Loucy (cell line): Measurements from ENCODE around the gene PDPN.
A peak's percentile ranks its signal among the peaks of the same experiment; 100 is the strongest.

Source experiments
- H2AFZ ChIP-seq: fragments of 200-600 bp; sonication (generic); 2 replicates; pipeline ENCODE4 v1.6.0; 2016; ENCODE audit warnings: antibody characterized with exemption, mild to moderate bottlenecking, low read length, moderate library complexity
- H3F3A ChIP-seq: fragments of 200-600 bp; 2 replicates; pipeline ENCODE4 v1.6.0; 2016; ENCODE audit warnings: antibody characterized with exemption, low read depth, mild to moderate bottlenecking
- H3K27me3 ChIP-seq: fragments of 200-600 bp; sonication (generic); 2 replicates; pipeline ENCODE4 v1.6.1; 2014; ENCODE audit warnings: low read length, mild to moderate bottlenecking; ENCODE audit not compliant: insufficient read depth, poor library complexity, severe bottlenecking
- H3K36me3 ChIP-seq: fragments of 200-600 bp; sonication (generic); 2 replicates; pipeline ENCODE4 v1.6.1; 2016; ENCODE audit warnings: low read length; ENCODE audit not compliant: insufficient read depth
- H3K4me1 ChIP-seq: fragments of 200-600 bp; sonication (generic); 2 replicates; pipeline ENCODE4 v1.5.1; 2014; ENCODE audit warnings: low read length, mild to moderate bottlenecking; ENCODE audit not compliant: insufficient read depth, poor library complexity, severe bottlenecking
- H3K4me2 ChIP-seq: fragments of 200-600 bp; sonication (generic); 2 replicates; pipeline ENCODE4 v1.6.0; 2014; ENCODE audit warnings: antibody characterized with exemption, low read length, low read depth, mild to moderate bottlenecking; ENCODE audit not compliant: poor library complexity, severe bottlenecking
- H3K4me3 ChIP-seq: fragments of 200-600 bp; sonication (generic); 2 replicates; pipeline ENCODE4 v1.5.1; 2014; ENCODE audit warnings: low read length, mild to moderate bottlenecking, mixed read lengths; ENCODE audit not compliant: poor library complexity, severe bottlenecking
- H3K79me2 ChIP-seq: fragments of 200-600 bp; sonication (generic); 2 replicates; pipeline ENCODE4 v1.6.1; 2014; ENCODE audit warnings: low read length; ENCODE audit not compliant: insufficient read depth
- H3K9ac ChIP-seq: fragments of 200-600 bp; sonication (generic); 2 replicates; pipeline ENCODE4 v1.6.0; 2014; ENCODE audit warnings: mild to moderate bottlenecking, low read depth, low read length, moderate library complexity; ENCODE audit not compliant: poor library complexity, severe bottlenecking
- H3K9me2 ChIP-seq: fragments of 200-600 bp; sonication (generic); replicated peaks from 2 replicates; pipeline ENCODE4 v1.6.1; 2016; ENCODE audit warnings: low read depth, low read length, mixed read lengths
- H3K9me3 ChIP-seq: fragments of 200-600 bp; sonication (generic); 2 replicates; pipeline ENCODE4 v1.6.1; 2014; ENCODE audit warnings: mild to moderate bottlenecking, antibody characterized with exemption, low read length, low read depth; ENCODE audit not compliant: insufficient read depth
- H4K20me1 ChIP-seq: fragments of 200-600 bp; sonication (generic); 2 replicates; pipeline ENCODE4 v1.6.0; 2014; ENCODE audit warnings: antibody characterized with exemption, low read length, mild to moderate bottlenecking; ENCODE audit not compliant: insufficient read depth, poor library complexity, severe bottlenecking
- CTCF ChIP-seq: fragments of 200-600 bp; sonication (generic); conservative IDR thresholded peaks from 2 replicates; pipeline ENCODE4 v1.5.1; 2014; ENCODE audit warnings: mild to moderate bottlenecking, antibody characterized with exemption, low read length
- EZH2phosphoT487 ChIP-seq: fragments of 200-600 bp; IDR thresholded peaks from 2 replicates; pipeline ENCODE4 v1.6.1; 2018; ENCODE audit warnings: antibody characterized with exemption, mild to moderate bottlenecking, moderate library complexity, borderline replicate concordance

The PDPN gene

GRCh38 chr1:13538832-13539231 is 44.8 kb upstream of the PDPN start:
- no peak for TF ChIP-seq EZH2phosphoT487
- no peak for TF ChIP-seq CTCF
- H3K4me3 ChIP-seq: no peak overlapping the region
- H3K9me3 ChIP-seq: no peaks in the 10 kb centered on the region
- no peak overlapping the region for H2AFZ ChIP-seq
- no peak overlapping the region for H3K4me2 ChIP-seq
- H3F3A ChIP-seq: no peaks in the 10 kb centered on the region
- no peaks in the 10 kb centered on the region for H4K20me1 ChIP-seq
- no peaks in the 10 kb centered on the region for H3K9me2 ChIP-seq
- H3K9ac ChIP-seq: no peak overlapping the region
- no peaks in the 10 kb centered on the region for H3K79me2 ChIP-seq
- H3K27me3 ChIP-seq: no peaks in the 10 kb centered on the region
- H3K36me3 ChIP-seq: no peaks in the 10 kb centered on the region
- peaks cover 10% of the 10 kb centered on the region for H3K4me1 ChIP-seq

GRCh38 chr1:13539683-13540082 is 43.9 kb upstream of the PDPN start:
- Histone ChIP-seq H3K4me2 (no peak overlapping the region), H3K4me3 (no peak overlapping the region), H3K9me2 (no peaks in the 10 kb centered on the region), H2AFZ (no peak overlapping the region), H3K4me1 (peaks cover 10% of the 10 kb centered on the region), H3K9ac (no peak overlapping the region), H3K27me3 (no peaks in the 10 kb centered on the region), H3K79me2 (no peaks in the 10 kb centered on the region), H3K36me3 (no peaks in the 10 kb centered on the region), H3F3A (no peaks in the 10 kb centered on the region), H3K9me3 (no peaks in the 10 kb centered on the region), H4K20me1 (no peaks in the 10 kb centered on the region)
- TF ChIP-seq EZH2phosphoT487 (no peak), CTCF (peak; percentile 50)

GRCh38 chr1:13540866-13541265 is 42.8 kb upstream of the PDPN start:
- Histone ChIP-seq H2AFZ (no peak overlapping the region), H3K4me2 (no peak overlapping the region), H3F3A (no peaks in the 10 kb centered on the region), H3K9me3 (no peaks in the 10 kb centered on the region), H3K27me3 (no peaks in the 10 kb centered on the region), H3K4me3 (no peak overlapping the region), H3K36me3 (no peaks in the 10 kb centered on the region), H4K20me1 (no peaks in the 10 kb centered on the region), H3K4me1 (peaks cover 10% of the 10 kb centered on the region), H3K9ac (no peak overlapping the region), H3K79me2 (no peaks in the 10 kb centered on the region), H3K9me2 (no peaks in the 10 kb centered on the region)
- no peak for TF ChIP-seq EZH2phosphoT487
- no peak for TF ChIP-seq CTCF
